Measurements from ENCODE around the gene HPCAL1. TPM values are rescaled to one million over a fixed set of nuclear protein-coding genes. Genes with fewer than 3 reads are reported as not detected.

The HPCAL1 gene
- total RNA-seq, 1 donor from 2014 or later = 12.3 TPM

DNA sequence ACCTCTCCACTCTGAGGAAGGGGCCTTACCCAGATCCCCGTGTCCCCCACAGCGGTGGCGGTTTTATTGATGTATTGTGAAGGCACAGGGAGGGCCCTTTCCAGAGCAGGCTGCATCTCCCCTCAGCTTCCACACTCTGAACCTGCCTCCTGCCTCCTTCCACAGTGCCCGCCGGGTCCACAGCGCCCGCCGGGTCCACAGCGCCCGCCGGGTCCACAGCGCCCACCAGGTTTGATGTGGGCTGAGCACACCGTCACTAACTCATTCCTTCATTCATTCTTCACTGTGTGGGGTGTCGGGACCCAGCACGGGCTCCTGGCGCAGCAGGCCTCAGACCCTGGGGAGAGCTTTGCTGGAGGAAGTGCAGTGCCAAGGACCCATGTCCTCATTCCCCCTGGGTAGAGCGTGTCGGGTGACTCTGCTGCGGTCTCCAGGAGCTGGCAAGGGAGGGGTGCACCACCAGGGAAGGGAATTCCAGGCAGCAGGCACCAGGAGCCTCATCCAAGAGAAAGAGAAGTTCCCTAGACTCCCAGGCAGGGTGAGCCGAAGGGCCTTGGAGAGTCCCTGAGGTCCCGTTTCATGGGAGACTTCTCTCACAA lies 57.1 kb downstream of the HPCAL1 start:
- H3K79me2 ChIP-seq (ENCODE audit: insufficient read depth, low read length) = peaks cover 7% of the 10 kb centered on the region
- Mint-ChIP-seq H3K4me1 (ENCODE audit: low read depth, unreplicated experiment) (peaks cover 13% of the 10 kb centered on the region), H3K9me3 (ENCODE audit: unreplicated experiment) (no peaks in the 10 kb centered on the region), H3K27me3 (ENCODE audit: low read depth, unreplicated experiment) (peaks cover 16% of the 10 kb centered on the region), H3K27ac (ENCODE audit: unreplicated experiment) (no peak overlapping the region), H3K36me3 (ENCODE audit: low read depth, unreplicated experiment) (peaks cover 1% of the 10 kb centered on the region), H3K4me3 (ENCODE audit: unreplicated experiment) (no peak overlapping the region)
- no peak overlapping the region for H3K4me3 ChIP-seq (ENCODE audit: insufficient read depth, low read depth, low read length)
- no peak for DNase-seq (ENCODE audit: low read depth)
- H3K27me3 ChIP-seq (ENCODE audit: insufficient read depth, low read length) = no peaks in the 10 kb centered on the region
- H4K20me1 ChIP-seq (ENCODE audit: insufficient read depth, low read length) = peaks cover 36% of the 10 kb centered on the region
- no peaks in the 10 kb centered on the region for H3K36me3 ChIP-seq (ENCODE audit: insufficient read depth, low read length)
- no peaks in the 10 kb centered on the region for H3K9me3 ChIP-seq (ENCODE audit: insufficient read depth, low read depth, low read length)
- H3K4me1 ChIP-seq (ENCODE audit: insufficient read depth, low read length) = peaks cover 7% of the 10 kb centered on the region
- TF ChIP-seq, protein P1, sequence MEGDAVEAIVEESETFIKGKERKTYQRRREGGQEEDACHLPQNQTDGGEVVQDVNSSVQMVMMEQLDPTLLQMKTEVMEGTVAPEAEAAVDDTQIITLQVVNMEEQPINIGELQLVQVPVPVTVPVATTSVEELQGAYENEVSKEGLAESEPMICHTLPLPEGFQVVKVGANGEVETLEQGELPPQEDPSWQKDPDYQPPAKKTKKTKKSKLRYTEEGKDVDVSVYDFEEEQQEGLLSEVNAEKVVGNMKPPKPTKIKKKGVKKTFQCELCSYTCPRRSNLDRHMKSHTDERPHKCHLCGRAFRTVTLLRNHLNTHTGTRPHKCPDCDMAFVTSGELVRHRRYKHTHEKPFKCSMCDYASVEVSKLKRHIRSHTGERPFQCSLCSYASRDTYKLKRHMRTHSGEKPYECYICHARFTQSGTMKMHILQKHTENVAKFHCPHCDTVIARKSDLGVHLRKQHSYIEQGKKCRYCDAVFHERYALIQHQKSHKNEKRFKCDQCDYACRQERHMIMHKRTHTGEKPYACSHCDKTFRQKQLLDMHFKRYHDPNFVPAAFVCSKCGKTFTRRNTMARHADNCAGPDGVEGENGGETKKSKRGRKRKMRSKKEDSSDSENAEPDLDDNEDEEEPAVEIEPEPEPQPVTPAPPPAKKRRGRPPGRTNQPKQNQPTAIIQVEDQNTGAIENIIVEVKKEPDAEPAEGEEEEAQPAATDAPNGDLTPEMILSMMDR (IDR thresholded peaks at IDR 0.05; ENCODE audit: insufficient read depth, low read depth, low read length) = no peak
- no peak for TF ChIP-seq EZH2 (IDR thresholded peaks at IDR 0.05; ENCODE audit: insufficient read depth, low read length)
- H3K9ac ChIP-seq (ENCODE audit: low read length) = no peak overlapping the region
- no peak for FAIRE-seq
- H3K4me2 ChIP-seq (ENCODE audit: low read length) = no peak overlapping the region
- no peak overlapping the region for H2AFZ ChIP-seq (ENCODE audit: low read depth, low read length)
- H3K27ac ChIP-seq (ENCODE audit: low read depth, low read length) = no peak overlapping the region

DNA sequence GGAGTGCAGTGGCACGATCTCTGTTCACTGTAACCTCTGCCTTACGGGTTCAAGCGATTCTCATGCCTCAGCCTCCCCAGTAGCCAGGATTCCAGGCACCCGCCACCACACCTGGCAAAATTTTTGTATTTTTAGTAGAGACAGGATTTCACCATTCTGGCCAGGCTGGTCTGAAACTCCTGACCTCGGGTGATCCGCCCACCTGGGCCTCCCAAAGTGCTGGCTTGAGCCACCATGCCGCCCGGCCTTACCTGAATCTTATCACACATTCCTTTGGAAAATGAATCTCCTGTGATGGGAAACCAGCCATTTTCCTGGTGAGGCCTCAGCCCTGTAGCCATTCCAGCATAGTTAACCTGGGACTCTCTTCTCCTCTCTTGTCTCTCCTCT lies 57.8 kb downstream of the HPCAL1 start:
- no peak overlapping the region for H3K4me3 Mint-ChIP-seq (ENCODE audit: unreplicated experiment)
- H3K27ac Mint-ChIP-seq (ENCODE audit: unreplicated experiment) = no peak overlapping the region

More for the DNA sequence above, 57.8 kb downstream of the HPCAL1 start:
- Histone ChIP-seq H3K9me3 (ENCODE audit: insufficient read depth, low read depth, low read length) (no peaks in the 10 kb centered on the region), H3K9ac (ENCODE audit: low read length) (no peak overlapping the region), H3K36me3 (ENCODE audit: insufficient read depth, low read length) (no peaks in the 10 kb centered on the region), H3K4me3 (ENCODE audit: insufficient read depth, low read depth, low read length) (no peak overlapping the region), H2AFZ (ENCODE audit: low read depth, low read length) (no peak overlapping the region), H3K4me2 (ENCODE audit: low read length) (no peak overlapping the region), H3K79me2 (ENCODE audit: insufficient read depth, low read length) (peaks cover 6% of the 10 kb centered on the region), H4K20me1 (ENCODE audit: insufficient read depth, low read length) (peaks cover 39% of the 10 kb centered on the region), H3K4me1 (ENCODE audit: insufficient read depth, low read length) (peaks cover 7% of the 10 kb centered on the region), H3K27ac (ENCODE audit: low read depth, low read length) (no peak overlapping the region), H3K27me3 (ENCODE audit: insufficient read depth, low read length) (no peaks in the 10 kb centered on the region)
- H3K4me1 Mint-ChIP-seq (ENCODE audit: low read depth, unreplicated experiment) = peaks cover 13% of the 10 kb centered on the region
- no peak for DNase-seq (ENCODE audit: low read depth)
- no peaks in the 10 kb centered on the region for H3K9me3 Mint-ChIP-seq (ENCODE audit: unreplicated experiment)
- peaks cover 15% of the 10 kb centered on the region for H3K27me3 Mint-ChIP-seq (ENCODE audit: low read depth, unreplicated experiment)
- FAIRE-seq = no peak
- no peak for TF ChIP-seq EZH2 (IDR thresholded peaks at IDR 0.05; ENCODE audit: insufficient read depth, low read length)
- TF ChIP-seq, protein P1 (IDR thresholded peaks at IDR 0.05; ENCODE audit: insufficient read depth, low read depth, low read length) = no peak
- H3K36me3 Mint-ChIP-seq (ENCODE audit: low read depth, unreplicated experiment) = no peaks in the 10 kb centered on the region
